Vagina (tissue), 2 donors: ENCODE data around the gene CBLB.

Source experiments
- CTCF ChIP-seq, 3 experiments: fragments of 450-650 bp in 2 of 3; fragments of 200-600 bp in 1 of 3; sonication (generic) in 1 of 3; IDR thresholded peaks; one replicate each; pipeline ENCODE4 v1.5.1; 2017 to 2019; ENCODE audit warnings: antibody characterized with exemption in 3 of 3, mild to moderate bottlenecking in 2 of 3, moderate library complexity in 2 of 3
- POLR2A ChIP-seq, 2 donors: fragments of 450-650 bp; IDR thresholded peaks; one replicate each; pipeline ENCODE4 v1.6.1; 2017; ENCODE audit warnings: antibody characterized with exemption in 2 of 2, mild to moderate bottlenecking in 2 of 2, moderate library complexity in 2 of 2
- POLR2AphosphoS5 ChIP-seq, 2 donors: sonication (generic); formaldehyde crosslinking; IDR thresholded peaks; one replicate each; pipeline ENCODE4 v1.9.0; 2017; ENCODE audit warnings: antibody characterized with exemption in 2 of 2, mild to moderate bottlenecking in 2 of 2, low read depth in 1 of 2; ENCODE audit not compliant: insufficient read depth in 1 of 2

GRCh38 chr3:105911496-105911895 lies 42.7 kb upstream of the CBLB start:
- no peak for TF ChIP-seq CTCF (IDR thresholded peaks at IDR 0.05)
- TF ChIP-seq POLR2AphosphoS5 (IDR thresholded peaks at IDR 0.05; ENCODE audit: insufficient read depth in 1 of 2, low read depth in 1 of 2): no peak
- no peak for TF ChIP-seq POLR2A (IDR thresholded peaks at IDR 0.05)
